PC-9 (cell line): ENCODE results near the gene N4BP2L1.

Experiments
- EZH2 ChIP-seq: fragments of 200-600 bp; sonication (generic); IDR thresholded peaks from 2 replicates; pipeline ENCODE4 v1.8.0; 2017; ENCODE audit warnings: antibody characterized with exemption, low read depth
- TF ChIP-seq, protein P1 (sequence below): fragments of 200-600 bp; sonication (generic); conservative IDR thresholded peaks from 2 replicates; pipeline ENCODE4 v1.6.1; 2017; ENCODE audit warnings: mixed run types, antibody characterized with exemption, mild to moderate bottlenecking, moderate library complexity

DNA sequence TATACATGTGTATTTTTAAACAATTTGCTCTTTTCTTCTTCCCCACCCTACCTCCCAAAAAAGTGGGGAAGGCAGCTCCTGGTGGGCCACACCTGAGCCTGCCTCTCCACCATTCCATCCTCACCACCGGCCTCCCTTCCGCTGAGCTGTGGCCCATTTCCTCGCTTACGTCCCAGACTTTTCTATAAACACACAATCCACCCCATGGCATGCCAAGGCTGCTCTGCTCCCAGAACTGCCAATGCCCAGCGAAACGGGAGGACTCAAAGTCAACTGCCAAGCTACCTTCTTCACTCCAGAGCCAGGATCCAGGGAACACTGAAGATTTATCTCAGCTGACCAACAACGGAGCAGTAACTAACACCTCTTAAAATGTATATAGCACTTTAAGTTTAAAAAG, 2.8 kb downstream of the N4BP2L1 start:
- TF ChIP-seq EZH2: no peak
- TF ChIP-seq, protein P1, sequence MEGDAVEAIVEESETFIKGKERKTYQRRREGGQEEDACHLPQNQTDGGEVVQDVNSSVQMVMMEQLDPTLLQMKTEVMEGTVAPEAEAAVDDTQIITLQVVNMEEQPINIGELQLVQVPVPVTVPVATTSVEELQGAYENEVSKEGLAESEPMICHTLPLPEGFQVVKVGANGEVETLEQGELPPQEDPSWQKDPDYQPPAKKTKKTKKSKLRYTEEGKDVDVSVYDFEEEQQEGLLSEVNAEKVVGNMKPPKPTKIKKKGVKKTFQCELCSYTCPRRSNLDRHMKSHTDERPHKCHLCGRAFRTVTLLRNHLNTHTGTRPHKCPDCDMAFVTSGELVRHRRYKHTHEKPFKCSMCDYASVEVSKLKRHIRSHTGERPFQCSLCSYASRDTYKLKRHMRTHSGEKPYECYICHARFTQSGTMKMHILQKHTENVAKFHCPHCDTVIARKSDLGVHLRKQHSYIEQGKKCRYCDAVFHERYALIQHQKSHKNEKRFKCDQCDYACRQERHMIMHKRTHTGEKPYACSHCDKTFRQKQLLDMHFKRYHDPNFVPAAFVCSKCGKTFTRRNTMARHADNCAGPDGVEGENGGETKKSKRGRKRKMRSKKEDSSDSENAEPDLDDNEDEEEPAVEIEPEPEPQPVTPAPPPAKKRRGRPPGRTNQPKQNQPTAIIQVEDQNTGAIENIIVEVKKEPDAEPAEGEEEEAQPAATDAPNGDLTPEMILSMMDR: no peak
